ENCODE results near the gene NTN5.

DNA sequence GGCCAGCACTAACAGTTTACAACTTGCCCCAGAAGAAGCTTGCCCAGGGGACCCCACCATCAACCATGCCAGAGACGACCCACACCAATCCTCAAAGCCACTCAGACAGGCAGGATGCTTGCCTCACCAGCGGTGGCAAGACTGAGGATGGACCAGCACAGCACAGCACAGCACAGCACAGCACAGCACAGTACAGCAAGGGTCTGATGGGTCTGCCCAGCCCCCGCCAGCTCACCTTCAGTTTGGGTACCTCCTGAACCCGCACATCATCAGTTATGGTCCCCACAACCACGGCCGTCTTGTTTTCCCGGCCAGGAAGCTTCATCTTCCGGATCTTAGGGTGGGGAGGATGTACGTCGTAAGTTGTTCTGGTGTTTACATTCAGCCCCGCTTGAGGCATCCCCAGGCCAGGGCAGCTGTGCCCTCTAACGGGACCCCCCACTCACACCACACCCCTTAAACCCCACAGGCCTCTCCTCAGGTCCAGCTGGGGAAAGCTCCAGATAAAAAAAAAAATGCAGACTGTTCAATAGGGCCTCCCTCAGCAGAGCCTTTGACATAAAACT, 56.2 kb downstream of the NTN5 start:
- TF ChIP-seq CTCF (IDR thresholded peaks at IDR 0.05) (no peak), POLR2A (IDR thresholded peaks at IDR 0.05) (no peak), EP300 (IDR thresholded peaks at IDR 0.05) (no peak)

Measured in upper lobe of left lung (tissue), 4 donors.